ENCODE data around the gene BRME1.
"Not testable (repeated sequence)": the region's sequence is repeated elsewhere in the genome, so short reads cannot be mapped to it uniquely, and the experiment has no call there.

BRME1 gene

GRCh38 chr19:13864667-13865570 is 41.0 kb downstream of the BRME1 start:
- no peak for DNase-seq

- no peak for DNase-seq
Measured at GRCh38 chr19:13864046-13864666, 41.8 kb downstream of the BRME1 start.

GRCh38 chr19:13861714-13862531 is 44.0 kb downstream of the BRME1 start:
- peak; percentile 93 for DNase-seq

- no peak for DNase-seq
Measured at GRCh38 chr19:13861392-13861713, 44.6 kb downstream of the BRME1 start.

DNA sequence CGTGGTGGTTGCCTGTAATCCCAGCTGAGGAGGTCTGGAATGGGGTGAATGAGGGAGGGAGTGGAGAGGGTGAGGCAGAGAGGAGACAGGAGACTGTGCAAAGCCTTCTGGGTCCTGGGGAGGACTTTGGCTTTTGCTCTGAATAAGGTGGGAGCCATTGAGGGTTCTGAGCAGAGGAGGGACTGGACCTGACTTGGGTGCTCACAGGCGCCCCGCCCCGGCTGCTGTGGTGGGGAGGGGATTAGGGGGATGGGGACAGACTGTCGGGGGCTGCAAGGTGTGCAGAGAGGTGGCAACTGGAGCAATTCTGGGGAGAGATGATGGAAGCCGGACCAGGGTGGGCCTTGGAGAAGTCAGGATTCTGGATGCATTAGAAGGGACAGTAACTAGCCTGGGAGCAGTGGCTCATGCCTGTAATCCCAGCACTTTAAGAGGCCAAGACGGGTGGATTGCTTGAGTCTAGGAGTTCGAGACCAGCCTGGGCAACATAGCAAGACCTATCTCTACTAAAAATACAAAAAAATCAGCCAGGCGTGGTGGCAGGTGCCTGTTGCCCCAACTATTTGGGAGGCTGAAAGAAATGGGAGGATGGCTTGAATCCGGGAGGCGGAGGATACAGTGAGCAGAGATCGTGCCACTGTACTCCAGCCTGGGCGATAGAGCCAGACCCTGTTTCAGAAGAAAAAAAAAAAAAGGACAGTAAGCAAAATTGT is 45.1 kb downstream of the BRME1 start:
- no peak for DNase-seq

- DNase-seq = no peak
Measured at GRCh38 chr19:13859361-13859880, 46.5 kb downstream of the BRME1 start.

GRCh38 chr19:13856497-13856896 is 49.4 kb downstream of the BRME1 start:
- DNase-seq = no peak

GRCh38 chr19:13852171-13852707 is 53.7 kb downstream of the BRME1 start:
- DNase-seq = not testable (repeated sequence)

DNA sequence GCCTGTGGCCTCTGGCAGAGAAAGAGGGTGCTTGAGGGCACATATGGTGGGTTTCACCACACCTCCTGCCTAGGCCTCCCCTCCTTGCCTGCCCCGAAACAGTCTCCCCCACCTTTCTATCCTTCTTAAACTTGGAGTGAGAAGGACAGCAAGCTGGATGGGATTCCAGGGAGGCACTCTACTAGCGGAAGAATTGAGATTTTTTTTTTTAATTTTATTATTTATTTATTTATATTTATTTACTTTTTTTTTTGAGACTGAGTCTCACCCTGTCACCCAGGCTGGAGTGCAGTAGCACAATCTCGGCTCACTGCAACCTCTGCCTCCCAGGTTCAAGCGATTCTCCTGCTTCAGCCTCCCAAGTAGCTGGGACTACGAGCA is 54.2 kb downstream of the BRME1 start:
- not testable (repeated sequence) for DNase-seq

GRCh38 chr19:13850910-13851733 is 54.8 kb downstream of the BRME1 start:
- no peak for DNase-seq

- DNase-seq = peak; percentile 78
Measured at GRCh38 chr19:13849991-13850909, 55.7 kb downstream of the BRME1 start.

GRCh38 chr19:13848798-13849676 is 56.9 kb downstream of the BRME1 start:
- DNase-seq = no peak

DNA sequence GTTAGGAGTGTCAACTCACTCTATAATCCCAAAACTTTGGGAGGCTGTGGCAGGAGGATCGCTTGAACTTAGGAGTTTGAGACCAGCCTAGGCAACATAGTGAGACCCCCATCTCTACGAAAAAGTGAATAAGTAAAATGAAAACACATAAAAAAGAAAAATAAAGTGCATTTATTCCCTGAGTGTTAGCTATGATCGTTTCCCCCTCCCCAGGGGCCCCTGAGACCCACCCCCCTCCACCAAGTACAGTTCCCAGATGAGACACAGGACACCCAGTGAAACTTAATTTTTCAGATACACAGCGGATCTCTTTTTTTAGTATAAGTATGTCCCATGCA is 57.6 kb downstream of the BRME1 start:
- no peak for DNase-seq

- DNase-seq = peak; percentile 74
Measured at GRCh38 chr19:13847407-13848339, 58.2 kb downstream of the BRME1 start.

DNA sequence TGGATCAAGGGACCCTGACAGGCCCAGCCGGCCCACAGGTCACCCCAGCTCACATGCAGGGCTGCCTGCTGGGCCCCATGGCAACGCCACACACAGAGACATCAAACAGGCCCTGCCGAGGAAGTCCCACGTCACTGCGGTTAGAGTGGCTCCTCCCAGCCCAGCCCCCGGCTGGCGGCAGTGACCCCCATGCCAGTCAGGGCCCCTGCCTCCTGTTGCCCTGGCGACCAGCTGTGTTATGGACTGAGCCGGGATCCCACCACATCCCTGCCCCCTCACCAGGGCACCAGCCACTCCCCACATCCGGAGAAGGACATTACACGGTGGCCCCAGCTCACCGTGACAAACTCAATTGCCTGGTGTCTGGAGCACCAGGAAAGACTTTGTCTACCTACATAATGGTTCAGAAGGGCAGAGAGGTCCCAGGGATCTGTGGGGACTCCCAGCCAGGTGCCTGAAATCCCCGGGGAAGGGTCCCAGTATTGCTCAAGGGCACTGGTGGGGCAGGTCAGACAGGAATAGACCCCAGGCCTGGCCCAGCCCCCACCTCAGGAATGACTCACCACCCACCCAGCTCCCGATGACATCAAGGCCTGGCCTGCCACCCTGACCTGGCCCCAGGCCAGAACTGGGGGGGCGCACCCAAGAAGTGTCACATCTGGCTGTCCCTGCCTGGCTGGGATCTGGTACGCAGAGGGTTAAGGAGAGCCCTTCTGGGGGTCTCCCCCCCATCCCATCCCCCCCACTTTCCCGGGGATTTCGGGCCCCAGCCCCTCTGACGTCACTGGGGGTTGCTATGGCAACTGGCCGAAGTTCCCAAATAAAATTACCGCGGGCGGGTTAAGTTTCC is 59.1 kb downstream of the BRME1 start:
- peak; percentile 90 for DNase-seq

DNA sequence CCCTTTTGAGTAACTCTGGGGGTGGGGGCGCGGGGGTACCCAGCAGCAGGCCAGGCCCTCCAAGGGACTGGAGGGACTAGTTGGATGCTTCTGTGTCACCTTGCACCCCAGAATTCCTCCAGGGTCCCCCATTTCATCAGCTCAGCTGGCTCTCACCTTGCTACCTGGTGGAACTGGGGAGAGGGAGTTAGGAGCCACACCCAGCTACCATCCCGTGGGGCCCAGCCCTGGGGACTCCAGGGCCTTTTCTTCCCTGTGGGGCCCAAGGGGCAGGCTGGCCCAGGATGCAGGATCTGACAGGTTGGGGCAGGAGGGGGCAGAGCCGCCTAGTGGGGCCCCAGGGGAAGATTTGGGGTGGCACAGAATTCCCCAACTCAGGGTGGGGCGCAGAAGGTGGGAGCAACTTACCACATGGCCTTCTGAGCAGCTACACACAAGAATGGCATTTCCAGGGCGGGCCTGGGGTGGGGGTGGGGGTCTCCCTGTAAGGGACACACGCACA is 61.7 kb downstream of the BRME1 start:
- DNase-seq = no peak
